Measurements from ENCODE around the gene COL1A2. TPM values are rescaled to one million over a fixed set of nuclear protein-coding genes. Genes with fewer than 3 reads are reported as not detected.

COL1A2 gene
- total RNA-seq, 1 donor: 2,828 TPM

DNA sequence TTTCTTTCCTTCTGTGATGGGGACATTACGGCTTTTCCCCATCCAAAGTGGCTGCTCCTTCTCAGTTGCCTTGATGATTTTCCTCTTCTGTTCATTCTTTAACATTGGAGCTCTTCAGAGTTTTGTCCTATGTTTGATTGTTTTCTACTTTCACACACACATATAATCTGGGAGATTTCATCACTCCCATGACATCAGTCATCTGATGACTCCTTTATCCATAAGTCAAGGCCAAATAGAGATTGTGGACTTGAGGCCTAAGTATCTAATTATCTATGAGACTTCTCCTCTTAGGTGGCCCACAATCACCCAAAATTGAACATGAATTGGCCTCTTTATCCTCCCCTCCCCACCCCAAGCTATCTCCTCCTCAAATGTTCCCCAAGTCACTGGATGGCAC lies 5.3 kb upstream of the COL1A2 start:
- TF ChIP-seq CTCF (IDR thresholded peaks at IDR 0.05; ENCODE audit: insufficient read depth, low read depth, low read length): no peak
- DNase-seq (ENCODE audit: low read depth): peak; percentile 46
- no peak overlapping the region for H3K4me3 ChIP-seq (ENCODE audit: low read depth, low read length)

- peak overlapping the region; percentile 39 for H3K4me3 ChIP-seq (ENCODE audit: low read depth, low read length)
- no peak for TF ChIP-seq CTCF (IDR thresholded peaks at IDR 0.05; ENCODE audit: insufficient read depth, low read depth, low read length)
- DNase-seq (ENCODE audit: low read depth): peak; percentile 95
These were observed 2.8 kb upstream of the COL1A2 start for GRCh38 chr7:94391726-94392392.

DNA sequence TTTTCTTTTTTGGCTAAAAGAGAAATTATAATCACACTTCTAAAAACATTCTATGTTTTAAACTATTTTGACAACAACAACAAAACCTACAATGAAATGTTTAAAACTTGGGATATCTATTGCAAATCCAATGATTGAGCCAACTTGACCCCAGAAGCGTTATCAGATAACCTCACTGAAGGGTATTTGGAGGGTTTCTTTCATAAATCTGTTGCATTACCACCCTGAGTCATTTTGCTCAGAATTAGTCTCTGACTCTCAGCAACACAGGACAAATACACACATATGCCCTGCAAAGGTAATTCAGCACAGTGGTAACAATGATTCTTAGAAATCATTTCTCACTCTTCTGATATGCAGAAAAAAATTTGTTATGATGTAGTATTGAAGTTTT lies 2.3 kb upstream of the COL1A2 start:
- peak overlapping the region; percentile 22 for H3K4me3 ChIP-seq (ENCODE audit: low read depth, low read length)
- TF ChIP-seq CTCF (IDR thresholded peaks at IDR 0.05; ENCODE audit: insufficient read depth, low read depth, low read length): no peak
- peak; percentile 73 for DNase-seq (ENCODE audit: low read depth)

DNA sequence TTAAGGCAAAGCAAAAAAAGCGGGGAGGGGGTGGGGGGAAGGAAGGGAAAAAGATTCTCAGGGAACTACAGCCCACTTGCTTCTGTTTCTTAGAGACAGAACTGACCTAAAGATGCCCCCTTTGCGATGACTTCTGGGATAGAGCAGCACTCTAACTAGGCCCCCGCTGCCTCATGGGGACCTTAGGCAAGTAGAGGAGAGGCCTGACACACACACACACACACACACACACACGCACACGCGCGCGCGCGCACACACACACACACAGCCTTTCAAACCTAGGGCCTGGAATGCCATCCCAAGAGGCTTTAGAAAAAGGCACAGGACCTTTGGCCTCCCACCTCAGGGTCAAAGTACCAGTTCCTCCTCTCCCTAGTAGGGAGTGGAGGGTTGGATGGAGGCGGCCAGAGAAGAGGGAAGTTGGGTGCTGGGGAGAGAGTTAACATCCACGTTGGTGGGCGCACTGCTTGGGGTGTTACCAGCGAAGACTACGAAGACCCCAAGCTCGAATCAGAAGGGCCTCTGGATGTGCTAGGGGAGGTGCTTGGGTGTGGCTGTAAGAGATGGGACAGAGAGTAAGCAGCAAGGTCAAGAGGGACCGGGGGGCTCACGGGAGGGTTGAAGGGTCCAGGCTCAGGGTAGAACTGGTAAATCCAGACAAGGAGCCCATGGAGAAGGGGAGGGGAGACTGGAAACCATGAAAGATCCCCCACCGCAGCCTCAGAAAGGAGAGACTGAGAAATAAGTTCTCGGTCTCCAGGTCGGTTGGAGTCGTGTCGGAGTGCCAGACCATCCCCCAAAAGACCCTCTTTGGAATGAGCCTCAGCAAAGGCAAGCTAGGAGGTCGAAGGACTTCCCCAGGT lies 1.2 kb upstream of the COL1A2 start:
- TF ChIP-seq CTCF (IDR thresholded peaks at IDR 0.05; ENCODE audit: insufficient read depth, low read depth, low read length): no peak
- DNase-seq (ENCODE audit: low read depth): peak; percentile 59

DNA sequence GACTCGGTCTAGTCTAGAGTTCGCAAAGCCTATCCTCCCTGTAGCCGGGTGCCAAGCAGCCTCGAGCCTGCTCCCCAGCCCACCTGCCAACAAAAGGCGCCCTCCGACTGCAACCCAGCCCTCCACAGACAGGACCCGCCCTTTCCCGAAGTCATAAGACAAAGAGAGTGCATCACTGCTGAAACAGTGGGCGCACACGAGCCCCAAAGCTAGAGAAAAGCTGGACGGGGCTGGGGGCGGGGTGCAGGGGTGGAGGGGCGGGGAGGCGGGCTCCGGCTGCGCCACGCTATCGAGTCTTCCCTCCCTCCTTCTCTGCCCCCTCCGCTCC lies 622 bp upstream of the COL1A2 start:
- DNase-seq (ENCODE audit: low read depth): peak; percentile 66
- TF ChIP-seq CTCF (IDR thresholded peaks at IDR 0.05; ENCODE audit: insufficient read depth, low read depth, low read length): no peak
- peak overlapping the region; percentile 83 for H3K4me3 ChIP-seq (ENCODE audit: low read depth, low read length)

More for the DNA sequence above, 1.2 kb upstream of the COL1A2 start:
- peak overlapping the region; percentile 83 for H3K4me3 ChIP-seq (ENCODE audit: low read depth, low read length)

GRCh38 chr7:94395141-94396036 lies 694 bp downstream of the COL1A2 start:
- peak overlapping the region; percentile 83 for H3K4me3 ChIP-seq (ENCODE audit: low read depth, low read length)
- DNase-seq (ENCODE audit: low read depth): peak; percentile 93
- peak; percentile 77 for TF ChIP-seq CTCF (IDR thresholded peaks at IDR 0.05; ENCODE audit: insufficient read depth, low read depth, low read length)

Measured in fibroblast of villous mesenchyme (primary cell).